ENCODE measurements around the gene HTR2A.

Gene HTR2A

GRCh38 chr13:46782691-46783090, 114.2 kb downstream of the HTR2A start:
- no peak for DNase-seq (ENCODE audit: low spot score)
- TF ChIP-seq, protein P1, sequence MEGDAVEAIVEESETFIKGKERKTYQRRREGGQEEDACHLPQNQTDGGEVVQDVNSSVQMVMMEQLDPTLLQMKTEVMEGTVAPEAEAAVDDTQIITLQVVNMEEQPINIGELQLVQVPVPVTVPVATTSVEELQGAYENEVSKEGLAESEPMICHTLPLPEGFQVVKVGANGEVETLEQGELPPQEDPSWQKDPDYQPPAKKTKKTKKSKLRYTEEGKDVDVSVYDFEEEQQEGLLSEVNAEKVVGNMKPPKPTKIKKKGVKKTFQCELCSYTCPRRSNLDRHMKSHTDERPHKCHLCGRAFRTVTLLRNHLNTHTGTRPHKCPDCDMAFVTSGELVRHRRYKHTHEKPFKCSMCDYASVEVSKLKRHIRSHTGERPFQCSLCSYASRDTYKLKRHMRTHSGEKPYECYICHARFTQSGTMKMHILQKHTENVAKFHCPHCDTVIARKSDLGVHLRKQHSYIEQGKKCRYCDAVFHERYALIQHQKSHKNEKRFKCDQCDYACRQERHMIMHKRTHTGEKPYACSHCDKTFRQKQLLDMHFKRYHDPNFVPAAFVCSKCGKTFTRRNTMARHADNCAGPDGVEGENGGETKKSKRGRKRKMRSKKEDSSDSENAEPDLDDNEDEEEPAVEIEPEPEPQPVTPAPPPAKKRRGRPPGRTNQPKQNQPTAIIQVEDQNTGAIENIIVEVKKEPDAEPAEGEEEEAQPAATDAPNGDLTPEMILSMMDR (IDR thresholded peaks at IDR 0.05; ENCODE audit: extremely low read depth, missing control alignments), result no peak

GRCh38 chr13:46782066-46782465, 114.8 kb downstream of the HTR2A start:
- no peak for DNase-seq (ENCODE audit: low spot score)
- TF ChIP-seq, protein P1 (IDR thresholded peaks at IDR 0.05; ENCODE audit: extremely low read depth, missing control alignments), result no peak
